ENCODE measurements around the gene YY1. TPM values are rescaled to one million over a fixed set of nuclear protein-coding genes. Genes with fewer than 3 reads are reported as not detected.

The YY1 gene
- total and polyA plus RNA-seq, 10 donors: 28.4 to 64.1 (median 56.9) TPM

- Histone ChIP-seq H3K9me3 (no peaks in the 10 kb centered on the region), H3K36me3 (peaks cover 0 to 4% (median under 1%) of the 10 kb centered on the region in 6 donors), H3K4me3 (peak overlapping the region in 1 of 8 donors; percentile 30), H3K27me3 (replicated peaks in 1 of 7) (no peaks in the 10 kb centered on the region), H3K4me1 (peaks cover 15 to 62% (median 35%) of the 10 kb centered on the region in 6 donors), H3K27ac (peak overlapping the region in 7 of 8 donors; percentile 58 to 81 (median 66))
- peak; percentile 90 for DNase-seq
- TF ChIP-seq POLR2AphosphoS5 (IDR thresholded peaks at IDR 0.05) (peak; percentile 50 to 61 (median 55)), POLR2A (IDR thresholded peaks at IDR 0.05) (no peak)
- TF ChIP-seq, protein P1, sequence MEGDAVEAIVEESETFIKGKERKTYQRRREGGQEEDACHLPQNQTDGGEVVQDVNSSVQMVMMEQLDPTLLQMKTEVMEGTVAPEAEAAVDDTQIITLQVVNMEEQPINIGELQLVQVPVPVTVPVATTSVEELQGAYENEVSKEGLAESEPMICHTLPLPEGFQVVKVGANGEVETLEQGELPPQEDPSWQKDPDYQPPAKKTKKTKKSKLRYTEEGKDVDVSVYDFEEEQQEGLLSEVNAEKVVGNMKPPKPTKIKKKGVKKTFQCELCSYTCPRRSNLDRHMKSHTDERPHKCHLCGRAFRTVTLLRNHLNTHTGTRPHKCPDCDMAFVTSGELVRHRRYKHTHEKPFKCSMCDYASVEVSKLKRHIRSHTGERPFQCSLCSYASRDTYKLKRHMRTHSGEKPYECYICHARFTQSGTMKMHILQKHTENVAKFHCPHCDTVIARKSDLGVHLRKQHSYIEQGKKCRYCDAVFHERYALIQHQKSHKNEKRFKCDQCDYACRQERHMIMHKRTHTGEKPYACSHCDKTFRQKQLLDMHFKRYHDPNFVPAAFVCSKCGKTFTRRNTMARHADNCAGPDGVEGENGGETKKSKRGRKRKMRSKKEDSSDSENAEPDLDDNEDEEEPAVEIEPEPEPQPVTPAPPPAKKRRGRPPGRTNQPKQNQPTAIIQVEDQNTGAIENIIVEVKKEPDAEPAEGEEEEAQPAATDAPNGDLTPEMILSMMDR (IDR thresholded peaks at IDR 0.05 in 8 of 11, conservative IDR thresholded peaks at IDR 0.05 in 3 of 11): no peak
- intact Hi-C loops (cut with DNase I; ENCODE audit: low total_unique reads): no loop called here
- WGBS, 5 donors: 27 to 44% (median 35%) methylated on average over 28 to 30 of the region's 30 CpGs
These were observed 58.7 kb downstream of the YY1 start for GRCh38 chr14:100297320-100298300.

DNA sequence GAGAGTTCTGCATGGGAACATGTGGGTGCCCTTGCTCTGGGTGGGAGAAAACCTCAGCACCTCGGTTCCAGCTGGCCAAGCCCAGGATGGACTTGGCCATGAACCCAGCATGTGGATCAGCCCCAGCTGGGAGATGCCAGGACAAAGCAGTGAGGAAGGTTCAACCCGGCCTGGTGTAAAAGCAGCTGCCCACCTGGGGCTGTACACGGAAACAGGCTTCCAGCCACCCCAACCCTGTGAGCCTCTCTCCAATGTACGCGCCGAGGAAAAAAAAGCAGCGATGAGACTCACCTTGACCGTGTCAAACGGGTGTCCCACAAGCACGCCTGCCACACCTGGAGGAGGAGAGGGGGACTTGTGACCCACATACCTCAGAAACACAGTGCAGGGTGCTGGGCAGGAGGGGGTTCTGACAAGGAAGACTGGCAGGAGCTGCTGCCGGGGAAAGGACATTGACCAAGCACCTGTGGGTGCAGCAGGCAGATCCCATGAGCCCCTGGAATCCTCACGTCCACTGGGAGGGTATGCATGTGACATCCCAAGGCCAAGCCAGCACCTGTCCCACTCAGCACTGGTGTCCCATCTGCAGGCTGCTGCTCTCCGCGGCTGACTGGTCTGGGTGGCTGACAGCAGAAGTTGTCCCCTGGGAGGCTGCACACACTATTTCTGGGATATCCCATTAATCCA, 59.8 kb downstream of the YY1 start:
- intact Hi-C loops (cut with DNase I; ENCODE audit: low total_unique reads): no loop called here
- no peaks in the 10 kb centered on the region for H3K36me3 ChIP-seq
- no peaks in the 10 kb centered on the region for H3K9me3 ChIP-seq
- peak; percentile 70 for DNase-seq
- TF ChIP-seq POLR2AphosphoS5 (IDR thresholded peaks at IDR 0.05) (no peak), POLR2A (IDR thresholded peaks at IDR 0.05) (no peak)
- TF ChIP-seq, protein P1 (IDR thresholded peaks at IDR 0.05 in 8 of 11, conservative IDR thresholded peaks at IDR 0.05 in 3 of 11): no peak
- H3K27me3 ChIP-seq (replicated peaks in 1 of 7): no peaks in the 10 kb centered on the region
- peaks cover 15 to 62% (median 37%) of the 10 kb centered on the region in 6 donors for H3K4me1 ChIP-seq
- H3K4me3 ChIP-seq: no peak overlapping the region
- WGBS, 5 donors: 85 to 92% (median 89%) methylated on average over 11 to 14 of the region's 14 CpGs
- H3K27ac ChIP-seq: peak overlapping the region in 2 of 8 donors; percentile 66 to 81

GRCh38 chr14:100299238-100299560, 60.3 kb downstream of the YY1 start:
- no peaks in the 10 kb centered on the region for H3K27me3 ChIP-seq (replicated peaks in 1 of 7)
- no peak overlapping the region for H3K27ac ChIP-seq
- no peaks in the 10 kb centered on the region for H3K9me3 ChIP-seq
- 92 to 97% (median 96%) methylated on average over 6 of the region's 6 CpGs for WGBS, 5 donors
- H3K36me3 ChIP-seq: no peaks in the 10 kb centered on the region
- TF ChIP-seq POLR2AphosphoS5 (IDR thresholded peaks at IDR 0.05) (no peak), POLR2A (IDR thresholded peaks at IDR 0.05) (no peak)
- TF ChIP-seq, protein P1 (IDR thresholded peaks at IDR 0.05 in 8 of 11, conservative IDR thresholded peaks at IDR 0.05 in 3 of 11): no peak
- intact Hi-C loops (cut with DNase I; ENCODE audit: low total_unique reads): no loop called here
- peaks cover 15 to 61% (median 36%) of the 10 kb centered on the region in 6 donors for H3K4me1 ChIP-seq
- no peak overlapping the region for H3K4me3 ChIP-seq
- DNase-seq: no peak

GRCh38 chr14:100302616-100303015, 63.7 kb downstream of the YY1 start:
- no peak for TF ChIP-seq POLR2A (IDR thresholded peaks at IDR 0.05)
- no peak for TF ChIP-seq POLR2AphosphoS5 (IDR thresholded peaks at IDR 0.05)
- intact Hi-C loops (cut with DNase I; ENCODE audit: low total_unique reads): no loop called here
- Histone ChIP-seq H3K4me3 (no peak overlapping the region), H3K4me1 (peaks cover 7 to 62% (median 44%) of the 10 kb centered on the region in 6 donors), H3K36me3 (no peaks in the 10 kb centered on the region), H3K27me3 (replicated peaks in 1 of 7) (peaks cover 0 to 4% (median 0%) of the 10 kb centered on the region in 7 donors), H3K9me3 (no peaks in the 10 kb centered on the region), H3K27ac (no peak overlapping the region)
- 57 to 61% (median 59%) methylated on average over 2 of the region's 2 CpGs for WGBS, 5 donors
- DNase-seq: peak; percentile 14
